Activated CD8-positive, alpha-beta memory T cell treated with anti-CD3 and anti-CD28 coated beads, Interleukin-2, amount 50 U/mL, for 1 hour (primary cell): ENCODE measurements around the gene PEX13.
"Not testable (repeated sequence)": the region's sequence is repeated elsewhere in the genome, so short reads cannot be mapped to it uniquely, and the experiment has no call there.

Experiments
- DNase-seq: peaks from one replicate; pipeline ENCODE4 v3.0.0-alpha.2; 2020; ENCODE audit errors: extremely low read depth

The PEX13 gene

GRCh38 chr2:61017556-61018317 is at the start of gene PEX13, which contains the start of gene PUS10:
Gene PEX13, plus strand, starts transcription at chr2:61017720. Its CDS starts 40 bp downstream, at chr2:61017760.
Gene PUS10, minus strand, starts transcription at chr2:61018255. Its CDS starts 6,365 bp downstream, at chr2:61011890.
- DNase-seq: peak; percentile 10

GRCh38 chr2:60972889-60973656 is 44.4 kb upstream of the PEX13 start:
- no peak for DNase-seq

- DNase-seq: no peak
These were observed 43.8 kb upstream of the PEX13 start for GRCh38 chr2:60973705-60974104.

GRCh38 chr2:60974652-60975051 is 42.9 kb upstream of the PEX13 start:
- no peak for DNase-seq

GRCh38 chr2:60976256-60976850 is 41.2 kb upstream of the PEX13 start:
- DNase-seq: no peak

GRCh38 chr2:60976875-60977561 is 40.5 kb upstream of the PEX13 start:
- DNase-seq: no peak

- DNase-seq: no peak
These were observed 40.0 kb upstream of the PEX13 start for GRCh38 chr2:60977562-60977895.

- DNase-seq: no peak
These were observed 38.3 kb upstream of the PEX13 start for GRCh38 chr2:60979231-60979630.

- DNase-seq: no peak
These were observed 37.3 kb upstream of the PEX13 start for GRCh38 chr2:60980071-60980815.

GRCh38 chr2:60982066-60982465 is 35.5 kb upstream of the PEX13 start:
- DNase-seq: not testable (repeated sequence)

- no peak for DNase-seq
These were observed 32.8 kb upstream of the PEX13 start for GRCh38 chr2:60984720-60985119.

- no peak for DNase-seq
These were observed 30.5 kb upstream of the PEX13 start for GRCh38 chr2:60987041-60987440.

- DNase-seq: not testable (repeated sequence)
These were observed 29.9 kb upstream of the PEX13 start for GRCh38 chr2:60987656-60988055.

GRCh38 chr2:60989259-60989658 is 28.3 kb upstream of the PEX13 start:
- DNase-seq: no peak

- no peak for DNase-seq
These were observed 25.9 kb upstream of the PEX13 start for GRCh38 chr2:60991644-60992043.

- no peak for DNase-seq
These were observed 24.5 kb upstream of the PEX13 start for GRCh38 chr2:60992985-60993392.

- no peak for DNase-seq
These were observed 23.4 kb upstream of the PEX13 start for GRCh38 chr2:60994131-60994530.

- no peak for DNase-seq
These were observed 18.6 kb upstream of the PEX13 start for GRCh38 chr2:60998628-60999545.

- no peak for DNase-seq
These were observed 11.8 kb upstream of the PEX13 start for GRCh38 chr2:61005736-61006135.

GRCh38 chr2:61006486-61007105 is 10.9 kb upstream of the PEX13 start:
- no peak for DNase-seq
